Keratinocyte (primary cell): Measurements from ENCODE around the gene EXOC3L2. TPM values are rescaled to one million over a fixed set of nuclear protein-coding genes. Genes with fewer than 3 reads are reported as not detected.
A peak's percentile ranks its signal among the peaks of the same experiment; 100 is the strongest.

ENCODE experiments used
- DNase-seq: peaks from one replicate; pipeline ENCODE4 v3.0.0-alpha.2; 2011; ENCODE audit warnings: low read depth, missing footprints, low spot score
- FAIRE-seq: peaks from 2 replicates; lab custom pipeline; 2011; peaks lifted over from hg19 to GRCh38; lab: Jason Lieb, UNC
- H2AFZ ChIP-seq: 2 replicates; pipeline ENCODE4 v1.6.0; 2012; ENCODE audit warnings: low read length, control low read depth, inconsistent platforms; ENCODE audit not compliant: control insufficient read depth
- H3K27ac ChIP-seq: 2 replicates; pipeline ENCODE4 v1.5.1; 2011; ENCODE audit warnings: low read length; ENCODE audit not compliant: control insufficient read depth, insufficient read depth
- H3K27me3 ChIP-seq: 3 replicates; pipeline ENCODE4 v1.6.0; 2011; ENCODE audit warnings: low read length; ENCODE audit not compliant: control insufficient read depth, insufficient read depth; ENCODE audit errors: extremely low read depth
- H3K36me3 ChIP-seq, 2 experiments: 2 replicates in 1 of 2; 3 replicates in 1 of 2; pipeline ENCODE4 v1.5.1; 2011; ENCODE audit warnings: low read length in 2 of 2, mild to moderate bottlenecking in 1 of 2; ENCODE audit not compliant: control insufficient read depth in 2 of 2, insufficient read depth in 2 of 2; ENCODE audit errors: extremely low read depth in 1 of 2
- H3K4me1 ChIP-seq: 3 replicates; pipeline ENCODE4 v1.5.1; 2011; ENCODE audit warnings: low read length; ENCODE audit not compliant: control insufficient read depth, insufficient read depth; ENCODE audit errors: extremely low read depth
- H3K4me2 ChIP-seq: 3 replicates; pipeline ENCODE4 v1.6.0; 2011; ENCODE audit warnings: low read depth, low read length; ENCODE audit not compliant: control insufficient read depth, insufficient read depth; ENCODE audit errors: extremely low read depth
- H3K4me3 ChIP-seq, 3 experiments: fragments of 200-600 bp in 1 of 3; sonication (generic) in 1 of 3; 2 replicates in 2 of 3; 3 replicates in 1 of 3; pipeline ENCODE4 v1.5.1; 2011 to 2016; ENCODE audit warnings: low read length in 3 of 3, mild to moderate bottlenecking in 3 of 3, control low read depth in 2 of 3, inconsistent platforms in 1 of 3, low read depth in 1 of 3, mixed read lengths in 1 of 3, mixed run types in 1 of 3, moderate library complexity in 1 of 3; ENCODE audit not compliant: control insufficient read depth in 2 of 3, insufficient read depth in 2 of 3; ENCODE audit errors: extremely low read depth in 1 of 3
- H3K79me2 ChIP-seq: 2 replicates; pipeline ENCODE4 v1.6.0; 2012; ENCODE audit warnings: low read length; ENCODE audit not compliant: control insufficient read depth, insufficient read depth
- H3K9ac ChIP-seq: 3 replicates; pipeline ENCODE4 v1.6.0; 2011; ENCODE audit warnings: low read length; ENCODE audit not compliant: control insufficient read depth, insufficient read depth; ENCODE audit errors: extremely low read depth
- H3K9me1 ChIP-seq: 3 replicates; pipeline ENCODE4 v1.6.0; 2011; ENCODE audit warnings: low read length; ENCODE audit not compliant: control insufficient read depth, insufficient read depth; ENCODE audit errors: extremely low read depth
- H3K9me3 ChIP-seq: 2 replicates; pipeline ENCODE4 v1.5.1; 2012; ENCODE audit warnings: low read depth, low read length; ENCODE audit not compliant: control insufficient read depth
- H4K20me1 ChIP-seq: 3 replicates; pipeline ENCODE4 v1.6.0; 2011; ENCODE audit warnings: low read length; ENCODE audit not compliant: control insufficient read depth, insufficient read depth; ENCODE audit errors: extremely low read depth
- CTCF ChIP-seq, 3 experiments: IDR thresholded peaks in 1 of 3; conservative IDR thresholded peaks in 1 of 3; optimal IDR thresholded peaks in 1 of 3; 2 replicates in 2 of 3; 3 replicates in 1 of 3; pipeline versions ENCODE3 to v1.5.1; 2011; ENCODE audit warnings: low read length in 3 of 3, mild to moderate bottlenecking in 3 of 3, moderate library complexity in 2 of 3, control low read depth in 1 of 3, inconsistent platforms in 1 of 3; ENCODE audit not compliant: insufficient read depth in 2 of 3; ENCODE audit errors: extremely low read depth in 1 of 3
- EZH2 ChIP-seq: IDR thresholded peaks from one replicate; pipeline ENCODE4 v1.6.1; 2012; ENCODE audit warnings: inconsistent platforms, mild to moderate bottlenecking, low read length, moderate library complexity
- dilution Hi-C: fragments of 300-500 bp; cut with MboI; formaldehyde crosslinking; loops from one replicate; pipeline ENCODE4 v1.7.0; 2020; ENCODE audit warnings: low sequenced_read_pairs; ENCODE audit not compliant: extremely low pct_ligation_motif_present
- polyA plus RNA-seq, 5 experiments: library from polyadenylated mRNA; depleted of rRNA in 3 of 5; stranded (reverse) in 3 of 5; stranded (forward) in 1 of 5; unstranded in 1 of 5; fragments of >200 nt; gene quantifications; 1 replicate in 1 of 5; 2 replicates in 3 of 5; 3 replicates in 1 of 5; pipeline versions ENCODE4 v1.2.1 to v1.2.3, GENCODE V29; 2011 to 2012; ENCODE audit warnings: missing spikeins in 2 of 5, low read depth in 1 of 5, low replicate concordance in 1 of 5

Gene EXOC3L2
- polyA plus RNA-seq, 1 donor (not counting 4 experiments of a cell fraction or from before 2014, with no cell fraction given), result 0.08 TPM

- H3K27me3 ChIP-seq, result no peaks in the 10 kb centered on the region
- FAIRE-seq, result peak; percentile 20
- no peaks in the 10 kb centered on the region for H3K79me2 ChIP-seq
- H3K27ac ChIP-seq, result no peak overlapping the region
- H2AFZ ChIP-seq, result peak overlapping the region; percentile 67
- H3K4me2 ChIP-seq, result peak overlapping the region; percentile 60
- DNase-seq, result peak; percentile 86
- TF ChIP-seq EZH2 (no peak), CTCF (optimal IDR thresholded peaks at IDR 0.05 in 1 of 3, IDR thresholded peaks at IDR 0.05 in 1 of 3, conservative IDR thresholded peaks at IDR 0.05 in 1 of 3; ENCODE audit: extremely low read depth in 1 of 3, insufficient read depth in 2 of 3, low read length in 3 of 3) (peak in 2 of 3 experiments; percentile 30 to 32)
- H3K9me3 ChIP-seq, result no peaks in the 10 kb centered on the region
- peaks cover 49% of the 10 kb centered on the region for H3K4me1 ChIP-seq
- dilution Hi-C loops, result no loop called here
- H3K9ac ChIP-seq, result peak overlapping the region; percentile 28
- no peaks in the 10 kb centered on the region for H3K9me1 ChIP-seq
- H3K36me3 ChIP-seq, result no peaks in the 10 kb centered on the region
- no peak overlapping the region for H3K4me3 ChIP-seq
- peaks cover 2% of the 10 kb centered on the region for H4K20me1 ChIP-seq
Observed at GRCh38 chr19:45164577-45165335, 80.5 kb downstream of the EXOC3L2 start.

DNA sequence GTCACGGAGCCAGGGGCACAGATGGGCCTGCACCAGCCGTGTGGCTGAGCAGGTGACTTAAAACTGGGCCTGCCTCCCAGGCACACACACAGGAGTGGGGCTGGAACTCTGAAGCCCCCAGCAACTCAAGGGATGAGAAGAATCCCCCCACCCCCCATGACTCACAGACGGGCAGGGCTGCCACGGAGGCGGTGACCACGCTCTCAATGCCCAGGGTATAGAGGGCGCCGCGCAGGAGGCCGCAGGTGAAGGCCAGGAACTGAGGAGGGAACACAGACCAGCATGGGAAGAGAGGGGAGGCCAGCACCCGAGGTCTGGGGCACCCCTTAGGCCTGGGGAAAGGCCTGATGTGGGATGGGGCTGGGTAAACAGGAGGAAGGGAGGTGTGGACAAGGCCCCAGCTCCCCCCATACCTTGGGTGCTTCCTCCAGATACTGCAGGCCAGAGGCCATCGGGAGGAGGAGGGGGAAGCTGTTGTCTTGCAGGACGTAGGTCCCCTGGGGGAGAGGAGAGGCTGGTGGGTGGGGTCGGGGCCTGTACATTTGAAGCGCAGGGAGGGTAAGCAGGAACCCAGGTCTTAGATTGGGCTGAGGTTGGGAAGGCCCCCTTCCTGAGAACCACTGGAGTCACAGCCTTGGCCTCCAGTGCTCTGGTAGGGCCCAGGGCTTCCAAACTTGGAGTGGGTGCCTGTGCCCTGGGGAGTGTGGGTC lies 81.3 kb downstream of the EXOC3L2 start:
- Histone ChIP-seq H3K4me1 (peaks cover 49% of the 10 kb centered on the region), H3K4me2 (peak overlapping the region; percentile 60)

More for the DNA sequence above, 81.3 kb downstream of the EXOC3L2 start:
- DNase-seq, result no peak
- peak overlapping the region; percentile 26 for H2AFZ ChIP-seq
- no peak overlapping the region for H3K27ac ChIP-seq
- no peak for FAIRE-seq
- no peaks in the 10 kb centered on the region for H3K36me3 ChIP-seq
- peak in 1 of 3 experiments; percentile 7 for TF ChIP-seq CTCF (optimal IDR thresholded peaks at IDR 0.05 in 1 of 3, IDR thresholded peaks at IDR 0.05 in 1 of 3, conservative IDR thresholded peaks at IDR 0.05 in 1 of 3; ENCODE audit: extremely low read depth in 1 of 3, insufficient read depth in 2 of 3, low read length in 3 of 3)
- TF ChIP-seq EZH2, result no peak
- H3K9me1 ChIP-seq, result no peaks in the 10 kb centered on the region
- H4K20me1 ChIP-seq, result peaks cover 2% of the 10 kb centered on the region
- H3K27me3 ChIP-seq, result no peaks in the 10 kb centered on the region
- no peaks in the 10 kb centered on the region for H3K79me2 ChIP-seq
- dilution Hi-C loops, result no loop called here
- peak overlapping the region; percentile 28 for H3K9ac ChIP-seq
- H3K9me3 ChIP-seq, result no peaks in the 10 kb centered on the region
- no peak overlapping the region for H3K4me3 ChIP-seq
